ENCODE data around the gene DPEP3. TPM values are rescaled to one million over a fixed set of nuclear protein-coding genes. Genes with fewer than 3 reads are reported as not detected.

DPEP3 gene
- total and polyA plus RNA-seq, 10 of the 15 experiments (the other 5 are each of a cell fraction or from before 2014, with no cell fraction given) = not detected

- in situ Hi-C loops (cut with MboI) (no loop called here), intact Hi-C loops (cut with micrococcal nuclease; ENCODE audit: unreplicated experiment) (no loop called here)
- Histone ChIP-seq H3K36me3 (ENCODE audit: control insufficient read depth in 2 of 2, insufficient read depth in 2 of 2, low read length in 1 of 2) (no peaks in the 10 kb centered on the region), H3K79me2 (ENCODE audit: control insufficient read depth, insufficient read depth, low read length) (no peaks in the 10 kb centered on the region), H3K9me3 (replicated peaks; ENCODE audit: control insufficient read depth, insufficient read depth, low read length) (no peaks in the 10 kb centered on the region), H3K4me3 (no peak overlapping the region), H4K20me1 (ENCODE audit: control insufficient read depth, insufficient read depth) (no peaks in the 10 kb centered on the region), H3K4me2 (ENCODE audit: control insufficient read depth, insufficient read depth) (no peak overlapping the region), H2AFZ (ENCODE audit: control insufficient read depth, low read depth, low read length) (no peak overlapping the region), H3K27ac (ENCODE audit: control insufficient read depth, insufficient read depth) (no peak overlapping the region), H3K4me1 (ENCODE audit: control insufficient read depth, insufficient read depth, low read length) (peaks cover 18% of the 10 kb centered on the region), H3K9ac (ENCODE audit: control insufficient read depth, insufficient read depth, low read length) (no peak overlapping the region), H3K27me3 (replicated peaks in 1 of 2; ENCODE audit: control insufficient read depth in 2 of 2, insufficient read depth in 2 of 2, low read length in 1 of 2) (no peaks in the 10 kb centered on the region)
- ATAC-seq (no peak), FAIRE-seq (no peak), DNase-seq (ENCODE audit: low read depth, low spot score) (no peak)
- ChIA-PET RAD21 (ENCODE audit: unreplicated experiment) (interaction anchor here (1.0 kb wide), 1 partner anchor 19 kb away, joined by 3 read pairs; the partner anchor contains the start of genes DDX28 and DUS2), CTCF (interaction anchor here (0.6 to 1.8 kb wide), 4 partner anchors 12 to 38 kb away, joined by 3 to 6 read pairs (median 4); partner anchors contain the start of genes DDX28 and DUS2), POLR2A (interaction anchor here (0.6 kb wide), 1 partner anchor 127 kb away, joined by 3 read pairs; no protein-coding TSS in a partner anchor), SMC1A (ENCODE audit: uncharacterized antibody, unreplicated experiment) (interaction anchor here (0.9 to 2.6 kb wide), 2 partner anchors 21 to 38 kb away, joined by 5 to 8 read pairs; partner anchors contain the start of genes DDX28 and DUS2)
- TF ChIP-seq POU2F2 (IDR thresholded peaks at IDR 0.05; ENCODE audit: borderline replicate concordance, low read depth, low read length) (no peak), SP1 (IDR thresholded peaks at IDR 0.05; ENCODE audit: low read depth, low read length) (no peak), RBBP5 (conservative IDR thresholded peaks at IDR 0.05) (no peak)
- WGBS (ENCODE audit: insufficient coverage, insufficient replicate concordance, low lambda C conversion rate, missing lambda C conversion rate) = 67% methylated on average over 4 of the region's 4 CpGs
- BruUV-seq (replicated peaks) = no TSS peak
Observed at GRCh38 chr16:68003031-68003430, 22.7 kb upstream of the DPEP3 start.

- Histone ChIP-seq H3K27ac (ENCODE audit: control insufficient read depth, insufficient read depth) (no peak overlapping the region), H3K9ac (ENCODE audit: control insufficient read depth, insufficient read depth, low read length) (no peak overlapping the region), H3K4me1 (ENCODE audit: control insufficient read depth, insufficient read depth, low read length) (peaks cover 19% of the 10 kb centered on the region), H4K20me1 (ENCODE audit: control insufficient read depth, insufficient read depth) (no peaks in the 10 kb centered on the region), H3K9me3 (replicated peaks; ENCODE audit: control insufficient read depth, insufficient read depth, low read length) (no peaks in the 10 kb centered on the region), H3K36me3 (ENCODE audit: control insufficient read depth in 2 of 2, insufficient read depth in 2 of 2, low read length in 1 of 2) (no peaks in the 10 kb centered on the region), H3K4me2 (ENCODE audit: control insufficient read depth, insufficient read depth) (no peak overlapping the region), H2AFZ (ENCODE audit: control insufficient read depth, low read depth, low read length) (no peak overlapping the region), H3K4me3 (no peak overlapping the region), H3K79me2 (ENCODE audit: control insufficient read depth, insufficient read depth, low read length) (no peaks in the 10 kb centered on the region), H3K27me3 (replicated peaks in 1 of 2; ENCODE audit: control insufficient read depth in 2 of 2, insufficient read depth in 2 of 2, low read length in 1 of 2) (no peaks in the 10 kb centered on the region)
- TF ChIP-seq NR2C1 (IDR thresholded peaks at IDR 0.05) = no peak
- no peak for TF ChIP-seq LARP7 (IDR thresholded peaks at IDR 0.05)
- no peak for TF ChIP-seq POLR2AphosphoS5 (IDR thresholded peaks at IDR 0.05; ENCODE audit: low read length)
- TF ChIP-seq MXI1 (IDR thresholded peaks at IDR 0.05; ENCODE audit: low read depth, low read length) = no peak
- BruUV-seq (replicated peaks) = no TSS peak
- POLR2A ChIA-PET = interaction anchor here (0.7 to 1.0 kb wide), 4 partner anchors 8 to 76 kb away, joined by 3 to 4 read pairs (median 3); no protein-coding TSS in a partner anchor
- DNase-seq (ENCODE audit: low read depth, low spot score) (no peak), ATAC-seq (no peak), FAIRE-seq (no peak)
- 28% methylated on average over 3 of the region's 3 CpGs for WGBS (ENCODE audit: insufficient coverage, insufficient replicate concordance, low lambda C conversion rate, missing lambda C conversion rate)
- SMC1A ChIA-PET (ENCODE audit: uncharacterized antibody, unreplicated experiment) = no interaction called here
- intact Hi-C loops (cut with micrococcal nuclease; ENCODE audit: unreplicated experiment) (no loop called here), in situ Hi-C loops (cut with MboI) (no loop called here)
- CTCF ChIA-PET = interaction anchor here (1.2 kb wide), 1 partner anchor 58 kb away, joined by 3 read pairs; no protein-coding TSS in a partner anchor
- RAD21 ChIA-PET (ENCODE audit: unreplicated experiment) = no interaction called here
Observed at GRCh38 chr16:68000450-68000849, 20.2 kb upstream of the DPEP3 start.

All from GM12878 (cell line).